Endometrial microvascular endothelial cells (primary cell): ENCODE results near the gene TNRC6C. TPM values are rescaled to one million over a fixed set of nuclear protein-coding genes. Genes with fewer than 3 reads are reported as not detected.
"Not testable (repeated sequence)": the region's sequence is repeated elsewhere in the genome, so short reads cannot be mapped to it uniquely, and the experiment has no call there.

Experiments
- in situ Hi-C: cut with HindIII; loops from 2 replicates; pipeline ENCODE4 v1.10.0; 2017; ENCODE audit warnings: low sequenced_read_pairs, low pct_unique_long_range_greater_than_20kb; ENCODE audit errors: inconsistent ontology term
- total RNA-seq: library from RNA; depleted of rRNA; stranded (reverse); fragments of >200 nt; gene quantifications from one replicate; pipeline ENCODE4 v1.2.3, GENCODE V29; 2015; ENCODE audit errors: inconsistent ontology term

The TNRC6C gene
- total RNA-seq, 1 donor from 2014 or later: 2.7 TPM

- in situ Hi-C loops: not testable (repeated sequence)
Measured at GRCh38 chr17:78139861-78140168, 181.3 kb downstream of the TNRC6C start.

GRCh38 chr17:78140169-78141051 lies 181.9 kb downstream of the TNRC6C start:
- in situ Hi-C loops: no loop called here

DNA sequence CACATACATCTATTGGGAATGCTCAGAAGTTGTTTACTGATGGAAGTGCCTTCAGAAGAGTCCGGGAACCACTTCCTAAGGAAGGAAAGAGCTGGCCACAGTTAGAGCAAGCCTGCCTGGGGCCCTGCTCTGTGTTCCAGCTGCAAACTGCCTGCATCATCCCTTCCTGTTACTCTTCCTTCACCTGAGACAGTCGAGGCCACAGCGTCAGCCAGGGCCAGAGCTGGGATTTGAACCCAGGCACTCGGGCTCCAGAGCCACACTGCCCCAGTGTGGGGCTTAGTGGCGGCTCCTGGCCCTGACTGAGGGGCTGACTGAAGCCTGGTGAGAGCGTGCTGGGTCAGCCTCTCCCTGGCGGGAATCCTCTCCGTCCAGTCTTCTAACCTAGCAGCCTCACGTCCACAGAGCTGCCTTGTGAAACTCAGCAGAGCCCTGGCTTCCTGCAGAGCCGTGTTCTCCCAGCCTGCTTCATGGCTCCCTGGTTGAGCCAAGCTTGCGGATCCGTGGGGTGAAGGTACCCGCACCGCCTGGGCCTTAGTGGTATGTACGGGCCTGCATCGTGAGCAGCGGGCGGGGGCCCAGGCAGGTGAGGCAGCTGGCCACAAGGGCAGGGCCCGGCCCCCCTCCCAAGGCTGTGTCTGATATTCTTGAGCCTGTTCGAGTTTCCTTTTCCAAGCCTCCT lies 183.1 kb downstream of the TNRC6C start:
- in situ Hi-C loops: no loop called here

DNA sequence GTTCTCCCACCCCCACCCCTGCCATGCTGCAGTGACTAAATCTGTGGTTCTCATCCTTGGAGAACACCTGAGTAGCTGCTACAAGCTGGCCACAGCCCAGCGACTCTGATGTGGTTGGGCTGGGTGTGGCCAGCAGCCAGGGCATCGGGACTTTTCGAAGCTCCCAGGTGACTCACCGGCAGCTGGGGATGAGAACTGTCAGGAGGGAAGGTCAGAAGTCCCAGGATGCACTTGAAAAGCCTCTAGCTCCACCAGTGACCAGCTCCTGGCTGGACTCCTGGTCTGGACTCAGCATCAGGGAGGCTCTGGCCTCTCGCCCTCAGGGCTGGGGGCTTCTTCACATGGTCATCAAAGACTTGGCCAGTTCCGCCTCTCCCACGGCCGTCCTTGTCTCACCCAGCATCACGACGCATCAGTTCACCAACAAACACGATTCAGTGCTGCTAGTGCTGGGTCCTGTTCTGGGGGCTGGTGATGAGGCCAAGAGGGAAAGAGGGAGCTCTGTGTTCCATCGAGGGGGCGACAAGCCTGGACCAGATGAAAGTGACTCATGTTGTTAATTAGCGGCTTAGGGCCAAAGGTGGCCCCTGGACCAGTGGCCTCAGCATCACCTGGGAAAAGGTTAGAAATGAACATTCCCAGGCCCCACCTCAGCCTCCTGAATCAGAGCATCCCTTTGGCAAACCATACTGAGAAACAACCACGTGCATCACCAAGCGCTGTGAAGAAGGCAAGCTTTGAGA lies 183.8 kb downstream of the TNRC6C start:
- in situ Hi-C loops: no loop called here

- in situ Hi-C loops: no loop called here
Measured at GRCh38 chr17:78143214-78144146, 185.0 kb downstream of the TNRC6C start.

DNA sequence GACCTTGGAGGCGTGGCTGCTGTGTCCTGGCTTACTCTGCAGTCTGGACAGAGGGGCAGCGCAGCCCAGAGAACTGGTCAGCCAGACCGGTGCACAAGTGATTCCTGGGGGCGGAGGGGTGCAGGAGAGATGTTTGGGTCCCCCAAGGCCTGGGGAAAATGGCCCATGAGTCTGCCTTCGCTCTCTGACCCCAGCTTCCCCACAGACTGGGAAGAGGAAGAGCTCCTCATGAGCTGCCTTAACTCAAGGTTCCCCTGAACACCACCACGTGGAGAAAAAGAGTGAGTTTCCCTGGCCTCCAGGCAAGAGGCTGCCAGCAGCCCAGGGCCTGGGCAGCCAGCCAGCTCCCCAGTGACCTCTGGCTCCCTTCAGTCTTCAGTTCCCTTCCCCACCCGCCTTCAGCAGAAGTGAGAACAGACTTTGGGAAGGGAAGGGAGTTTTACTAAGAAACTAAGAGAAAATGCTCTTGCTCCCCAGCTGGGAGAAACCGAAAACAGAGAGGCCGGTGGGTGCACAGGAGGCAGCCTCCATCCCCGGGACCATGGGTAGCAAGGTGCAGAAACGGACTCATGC lies 185.7 kb downstream of the TNRC6C start:
- in situ Hi-C loops: no loop called here

DNA sequence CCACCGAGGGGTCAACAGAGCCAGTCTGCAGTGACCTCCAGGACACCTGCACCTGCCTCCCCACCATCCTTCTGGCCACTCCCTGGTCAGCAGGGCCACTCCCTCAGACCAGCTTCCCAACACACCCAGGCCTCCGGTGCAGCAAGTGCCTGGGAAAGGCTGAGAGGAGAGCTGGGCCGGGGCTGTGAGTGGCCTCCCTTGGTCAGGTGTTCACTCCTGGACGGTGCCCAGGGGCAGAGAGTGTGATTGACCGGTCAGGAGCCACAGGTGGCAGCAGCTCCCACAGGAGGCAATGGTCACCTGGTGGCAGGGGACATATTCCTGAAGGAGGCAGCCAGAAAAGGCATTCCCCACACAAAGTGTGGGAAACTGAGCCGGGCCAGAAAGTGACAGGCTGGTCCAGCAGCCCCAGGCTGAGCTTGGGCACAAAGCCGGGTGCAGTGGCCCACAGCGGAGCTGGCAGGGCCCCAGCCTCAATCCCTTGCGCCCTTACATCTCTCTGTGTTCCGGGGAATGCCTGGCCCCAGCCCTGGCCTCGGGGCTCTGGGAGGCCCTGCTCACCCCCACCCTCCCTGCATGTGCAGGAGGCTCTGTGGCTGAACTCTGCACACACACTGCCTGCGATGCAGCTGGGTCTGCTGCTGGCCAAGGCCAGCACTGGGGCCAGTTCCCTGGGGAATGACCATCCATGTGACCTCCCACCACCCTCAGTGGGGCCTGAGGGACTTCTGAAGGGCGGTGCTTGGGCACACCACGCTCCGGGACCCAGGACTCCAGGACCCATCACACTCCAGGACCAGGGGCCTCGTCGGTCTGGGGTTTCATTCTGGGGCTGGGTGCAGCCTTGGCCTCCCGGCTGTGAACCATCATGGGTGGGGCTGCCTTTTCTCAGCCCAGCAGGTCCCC lies 186.5 kb downstream of the TNRC6C start:
- in situ Hi-C loops: no loop called here

DNA sequence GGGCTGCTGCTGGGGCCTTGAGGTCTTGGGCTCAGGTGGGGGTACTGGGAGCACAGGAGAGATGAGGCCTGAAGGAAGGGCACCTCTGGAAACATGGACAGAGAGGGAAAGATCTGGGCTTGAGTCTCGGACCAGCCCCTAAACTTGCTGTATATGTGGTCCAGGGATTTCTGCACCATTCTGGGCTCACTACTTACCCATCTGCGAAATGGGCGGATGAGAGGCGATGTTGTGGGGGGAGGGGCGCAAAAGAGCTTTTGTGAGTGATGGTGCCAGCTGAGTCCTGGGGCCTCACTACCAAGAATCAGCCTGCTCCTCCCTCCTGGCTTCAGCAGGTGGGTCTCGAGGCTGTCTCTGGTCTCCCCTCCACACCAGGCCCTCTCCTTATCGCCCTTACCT lies 188.0 kb downstream of the TNRC6C start:
- in situ Hi-C loops: no loop called here

GRCh38 chr17:78146881-78147280 lies 188.4 kb downstream of the TNRC6C start:
- in situ Hi-C loops: no loop called here

- in situ Hi-C loops: no loop called here
Measured at GRCh38 chr17:78147315-78147998, 189.0 kb downstream of the TNRC6C start.

DNA sequence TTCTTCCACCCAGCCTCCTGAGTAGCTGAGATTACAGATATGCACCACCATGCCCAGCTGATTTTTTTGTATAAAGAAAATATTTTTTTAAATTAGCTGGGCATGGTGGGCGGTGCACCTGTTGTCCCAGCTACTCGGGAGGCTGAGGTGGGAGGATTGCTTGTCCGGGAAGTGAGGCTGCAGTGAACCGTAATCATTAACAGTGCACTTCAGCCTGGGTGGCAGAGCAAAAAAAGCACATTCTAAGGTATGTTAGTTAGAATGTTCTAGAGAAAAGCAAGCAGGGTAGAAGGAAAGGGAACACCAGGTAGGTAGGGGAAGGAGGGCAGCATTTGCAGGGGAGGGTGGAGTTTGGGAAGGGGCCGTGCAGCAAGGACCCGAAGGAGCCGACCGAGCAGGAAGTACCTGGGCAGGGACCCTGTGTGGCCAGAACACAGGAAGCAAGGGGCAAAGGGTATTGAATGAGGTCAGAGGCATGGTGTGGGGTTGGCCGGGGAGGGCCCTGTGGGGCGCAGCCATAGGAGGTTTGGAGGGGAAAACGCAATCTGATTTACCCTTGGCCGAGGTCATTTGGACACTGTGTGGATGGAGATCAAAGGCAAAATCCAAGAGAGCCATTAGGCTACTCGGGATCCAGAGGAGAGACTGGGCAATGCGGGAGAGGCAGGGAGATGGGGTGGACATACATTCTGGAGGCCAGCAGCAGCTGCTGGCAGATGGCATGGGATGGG lies 189.9 kb downstream of the TNRC6C start:
- in situ Hi-C loops: no loop called here

DNA sequence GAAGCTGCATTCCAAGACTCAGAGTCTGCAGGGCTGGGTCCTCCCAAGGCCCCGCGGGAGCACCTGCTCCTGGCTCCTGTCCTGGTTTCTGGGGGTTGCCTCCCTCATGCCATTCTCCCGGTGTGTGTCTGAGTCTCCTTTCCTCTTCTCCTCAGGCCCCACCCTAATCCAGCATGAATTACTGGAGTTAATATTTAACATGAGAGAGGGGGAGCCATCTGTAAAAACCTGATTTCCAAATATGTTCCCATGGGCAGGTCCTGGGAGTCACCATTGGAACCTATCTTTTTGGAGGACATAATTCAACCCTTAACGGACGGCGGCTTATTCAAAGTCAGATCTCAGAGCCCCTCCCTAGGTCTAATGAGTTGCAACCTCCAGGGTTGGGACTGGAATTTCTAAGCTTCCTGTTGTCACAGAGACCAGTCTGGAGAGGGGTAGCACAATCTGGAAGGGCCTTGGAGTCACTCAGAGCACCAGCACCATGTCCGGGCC lies 193.1 kb downstream of the TNRC6C start:
- in situ Hi-C loops: no loop called here

GRCh38 chr17:78154903-78155811 lies 196.7 kb downstream of the TNRC6C start:
- in situ Hi-C loops: no loop called here
